Gastroesophageal sphincter (tissue), 3 donors: ENCODE results near the gene ITGB8.

ENCODE experiments used
- CTCF ChIP-seq, 4 experiments: fragments of 200-600 bp in 2 of 4; fragments of 450-650 bp in 2 of 4; sonication (generic) in 1 of 4; IDR thresholded peaks; one replicate each; pipeline ENCODE4 v1.5.1; 2017 to 2019; ENCODE audit warnings: antibody characterized with exemption in 4 of 4, mild to moderate bottlenecking in 2 of 4, moderate library complexity in 2 of 4
- POLR2A ChIP-seq, 2 donors: fragments of 450-650 bp; IDR thresholded peaks; one replicate each; pipeline ENCODE4 v1.6.1; 2017; ENCODE audit warnings: antibody characterized with exemption in 2 of 2, mild to moderate bottlenecking in 2 of 2, moderate library complexity in 1 of 2
- POLR2AphosphoS5 ChIP-seq: sonication (generic); formaldehyde crosslinking; IDR thresholded peaks from one replicate; pipeline ENCODE4 v1.6.1; 2017; ENCODE audit warnings: antibody characterized with exemption

GRCh38 chr7:20299647-20300312 lies 30.9 kb upstream of the ITGB8 start:
- no peak for TF ChIP-seq POLR2A (IDR thresholded peaks at IDR 0.05)
- no peak for TF ChIP-seq CTCF (IDR thresholded peaks at IDR 0.05)
- TF ChIP-seq POLR2AphosphoS5: no peak
